Retinal pigment epithelial cell (primary cell): Measurements from ENCODE around the gene PLPP4.

Experiments used
- DNase-seq: peaks from one replicate; pipeline ENCODE4 v3.0.0-alpha.2; 2010; ENCODE audit warnings: low read depth
- H3K4me3 ChIP-seq: 2 replicates; pipeline ENCODE4 v1.5.1; 2011; ENCODE audit warnings: mild to moderate bottlenecking, low read length, control low read depth, moderate library complexity
- TF ChIP-seq, protein P1 (sequence below): conservative IDR thresholded peaks from 2 replicates; pipeline ENCODE4 v1.5.1; 2011; ENCODE audit warnings: low read depth, low read length, control low read depth, inconsistent platforms

PLPP4 gene

DNA sequence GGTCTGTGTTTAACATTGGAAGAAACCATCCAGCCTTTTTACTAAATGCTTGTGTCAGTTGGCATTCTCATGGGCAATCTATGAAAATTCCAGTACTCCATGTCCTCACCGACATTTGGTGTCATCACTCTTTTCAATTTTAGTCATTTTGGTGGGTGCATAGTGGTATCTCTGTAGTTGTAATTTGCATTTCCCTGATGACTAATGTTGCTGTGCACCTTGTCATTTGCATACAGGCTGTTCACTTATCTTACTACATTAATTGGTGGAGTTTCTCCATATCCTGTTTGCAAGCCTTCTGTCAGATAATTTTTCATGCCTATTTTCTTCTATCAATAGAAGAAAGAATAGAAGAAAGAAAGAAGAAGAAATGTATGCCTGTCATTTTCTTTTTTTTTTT lies 73.7 kb downstream of the PLPP4 start:
- DNase-seq = no peak
- H3K4me3 ChIP-seq = no peak overlapping the region
- TF ChIP-seq, protein P1, sequence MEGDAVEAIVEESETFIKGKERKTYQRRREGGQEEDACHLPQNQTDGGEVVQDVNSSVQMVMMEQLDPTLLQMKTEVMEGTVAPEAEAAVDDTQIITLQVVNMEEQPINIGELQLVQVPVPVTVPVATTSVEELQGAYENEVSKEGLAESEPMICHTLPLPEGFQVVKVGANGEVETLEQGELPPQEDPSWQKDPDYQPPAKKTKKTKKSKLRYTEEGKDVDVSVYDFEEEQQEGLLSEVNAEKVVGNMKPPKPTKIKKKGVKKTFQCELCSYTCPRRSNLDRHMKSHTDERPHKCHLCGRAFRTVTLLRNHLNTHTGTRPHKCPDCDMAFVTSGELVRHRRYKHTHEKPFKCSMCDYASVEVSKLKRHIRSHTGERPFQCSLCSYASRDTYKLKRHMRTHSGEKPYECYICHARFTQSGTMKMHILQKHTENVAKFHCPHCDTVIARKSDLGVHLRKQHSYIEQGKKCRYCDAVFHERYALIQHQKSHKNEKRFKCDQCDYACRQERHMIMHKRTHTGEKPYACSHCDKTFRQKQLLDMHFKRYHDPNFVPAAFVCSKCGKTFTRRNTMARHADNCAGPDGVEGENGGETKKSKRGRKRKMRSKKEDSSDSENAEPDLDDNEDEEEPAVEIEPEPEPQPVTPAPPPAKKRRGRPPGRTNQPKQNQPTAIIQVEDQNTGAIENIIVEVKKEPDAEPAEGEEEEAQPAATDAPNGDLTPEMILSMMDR = no peak

DNA sequence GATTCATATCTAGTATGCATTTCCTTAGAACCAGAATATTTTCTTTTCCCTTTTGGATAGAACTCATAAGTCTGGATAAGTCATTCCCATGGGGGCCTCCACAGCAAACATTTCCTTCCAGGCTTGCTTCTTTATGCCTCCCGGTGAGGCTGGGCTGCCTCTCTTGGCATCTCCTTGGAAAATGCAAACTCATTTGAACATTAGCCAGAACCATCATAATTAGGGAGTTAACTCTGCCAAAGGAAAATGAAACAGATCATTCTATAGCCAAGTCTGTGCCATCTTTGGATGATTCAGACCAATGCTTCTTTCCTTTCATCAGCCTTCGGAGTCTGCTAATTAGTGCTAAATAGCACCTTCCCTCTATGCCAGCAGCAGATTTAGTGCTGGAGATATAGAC lies 81.1 kb downstream of the PLPP4 start:
- H3K4me3 ChIP-seq = no peak overlapping the region
- TF ChIP-seq, protein P1 = no peak
- DNase-seq = no peak

DNA sequence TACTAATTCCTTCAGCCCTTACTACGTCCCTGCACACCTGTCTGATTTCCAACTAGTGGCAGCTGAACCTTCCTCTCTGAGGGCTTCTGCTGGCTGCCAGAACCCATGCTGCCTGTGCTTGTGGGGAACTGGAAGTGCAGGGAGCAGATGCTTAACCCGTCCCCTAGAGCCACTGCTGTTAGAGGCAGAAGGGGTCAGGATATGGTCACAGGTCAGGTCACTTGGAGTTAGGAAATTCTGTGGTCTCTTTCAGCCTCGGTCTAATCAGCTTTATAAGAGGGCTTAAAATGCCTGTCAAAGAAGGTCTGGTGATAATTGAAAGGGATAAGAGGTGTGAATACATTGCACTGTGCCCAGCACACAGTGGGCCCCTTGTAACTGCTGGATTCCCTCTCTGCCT lies 82.0 kb downstream of the PLPP4 start:
- TF ChIP-seq, protein P1 = no peak
- no peak for DNase-seq
- no peak overlapping the region for H3K4me3 ChIP-seq

DNA sequence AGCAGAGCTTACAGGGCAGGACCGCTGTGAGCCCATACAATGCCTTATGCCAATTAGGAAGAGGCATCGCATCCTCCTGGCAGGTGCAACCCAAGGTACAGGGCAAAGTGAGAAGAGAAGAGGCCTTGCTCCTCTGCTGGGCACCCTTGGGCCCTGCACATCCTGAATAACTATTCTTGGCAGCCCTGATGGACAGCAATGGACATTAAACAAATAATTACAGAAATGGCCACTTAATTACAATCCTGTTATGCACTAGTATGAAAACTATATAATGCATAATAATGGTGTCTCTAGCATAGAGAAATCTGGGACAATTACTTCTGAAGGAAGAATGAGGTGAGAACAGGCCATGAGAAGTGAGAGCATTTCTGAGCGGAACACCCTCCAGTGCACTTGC lies 83.5 kb downstream of the PLPP4 start:
- no peak overlapping the region for H3K4me3 ChIP-seq
- TF ChIP-seq, protein P1 = no peak
- no peak for DNase-seq

DNA sequence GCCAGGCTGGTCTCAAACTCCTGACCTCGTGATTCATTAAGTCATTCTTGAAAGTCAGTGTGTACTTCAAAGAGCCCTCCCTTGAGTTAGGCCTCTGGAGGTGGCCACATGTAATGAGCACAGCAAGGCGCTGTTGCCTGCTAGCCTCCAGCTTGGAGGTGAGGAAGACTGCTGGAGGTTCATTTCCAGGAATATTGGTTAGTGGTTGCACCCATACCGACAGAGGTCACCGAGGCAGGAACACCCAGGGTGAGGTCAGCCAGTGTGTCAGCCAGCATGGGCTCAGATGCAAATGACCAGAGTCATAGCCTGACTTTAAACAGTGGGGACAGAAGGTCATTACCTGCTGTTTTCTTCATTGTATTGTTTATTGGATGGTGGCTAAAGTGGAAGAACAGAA lies 85.0 kb downstream of the PLPP4 start:
- TF ChIP-seq, protein P1 = no peak
- DNase-seq = no peak
- no peak overlapping the region for H3K4me3 ChIP-seq

DNA sequence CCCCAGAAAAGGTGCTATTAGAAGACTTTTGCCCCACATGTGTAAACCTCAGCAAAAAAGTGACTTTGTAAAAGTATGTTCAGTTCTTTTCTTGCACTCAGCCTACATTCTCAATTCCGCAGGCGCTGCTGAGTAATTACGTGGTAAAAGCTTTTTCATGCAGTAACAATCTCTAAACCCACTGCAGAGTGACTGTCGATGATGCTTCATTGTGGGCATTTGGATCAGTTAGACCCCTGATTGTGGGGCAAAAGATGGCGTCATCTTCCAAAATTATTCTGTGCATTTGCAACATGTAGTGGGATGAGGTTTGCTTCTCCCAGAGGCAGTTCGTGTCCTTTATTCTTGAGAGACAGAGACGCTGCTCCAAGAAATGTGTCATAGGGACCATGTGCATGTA lies 85.6 kb downstream of the PLPP4 start:
- TF ChIP-seq, protein P1 = no peak
- DNase-seq = no peak
- H3K4me3 ChIP-seq = no peak overlapping the region

DNA sequence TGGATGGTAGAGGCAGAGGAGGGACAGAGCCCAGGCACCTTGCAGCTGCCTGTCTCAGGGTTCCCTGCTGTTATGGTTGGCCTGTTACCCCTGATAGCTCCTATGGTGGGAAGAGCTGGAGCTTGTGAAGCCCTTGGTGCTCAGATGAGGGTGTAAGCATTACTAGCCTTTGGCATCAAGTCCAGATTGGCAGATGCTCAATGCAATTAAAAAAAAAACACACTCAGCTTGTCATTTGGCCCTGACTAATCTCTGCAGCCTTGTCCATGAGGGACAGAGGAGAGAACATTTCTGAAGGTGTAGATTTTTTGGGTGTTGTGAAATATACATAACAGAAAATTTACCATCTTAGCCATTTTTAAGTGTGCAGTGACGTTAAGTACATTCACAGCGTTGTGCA lies 86.3 kb downstream of the PLPP4 start:
- TF ChIP-seq, protein P1 = no peak
- DNase-seq = no peak
- H3K4me3 ChIP-seq = no peak overlapping the region
